GM19463 (cell line): Measurements from ENCODE around the gene SEMA4D.
"Not testable (repeated sequence)": the region's sequence is repeated elsewhere in the genome, so short reads cannot be mapped to it uniquely, and the experiment has no call there.

Experiments used
- ATAC-seq: cut with Tn5 transposase; IDR thresholded peaks from one replicate; pipeline ENCODE4 v1.9.1; 2021; ENCODE audit warnings: mild to moderate bottlenecking, moderate library complexity; ENCODE audit not compliant: unreplicated experiment

SEMA4D gene

GRCh38 chr9:89359751-89360261 lies 138.1 kb downstream of the SEMA4D start:
- no peak for ATAC-seq

- ATAC-seq = no peak
Observed at GRCh38 chr9:89358985-89359384, 138.9 kb downstream of the SEMA4D start.

DNA sequence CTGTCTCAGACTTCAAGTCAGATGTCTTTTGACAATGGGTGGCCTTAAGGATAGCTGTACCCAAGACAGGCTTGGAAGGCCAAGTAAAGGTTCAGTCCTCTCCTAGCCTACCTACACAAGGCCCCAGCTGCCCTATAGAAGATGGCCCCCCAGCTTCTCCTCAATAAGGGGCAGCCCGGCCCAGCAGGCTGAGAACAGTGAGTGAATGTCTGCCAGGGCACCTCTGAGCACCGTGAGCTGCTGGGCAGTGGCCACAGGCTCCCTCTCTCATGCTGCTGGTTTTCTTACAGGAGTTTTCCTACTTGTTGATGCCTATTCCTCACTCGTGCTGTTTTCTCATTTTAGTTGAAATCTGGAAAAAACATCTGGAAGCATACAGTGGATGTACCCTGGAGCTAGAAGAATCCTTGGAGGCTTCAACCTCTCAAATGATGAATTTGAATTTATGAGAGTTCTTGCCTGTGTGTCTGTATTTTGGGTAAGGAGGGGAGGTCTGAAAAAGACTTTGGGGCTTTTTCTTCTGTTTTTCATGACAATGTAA lies 139.5 kb downstream of the SEMA4D start:
- ATAC-seq = no peak

DNA sequence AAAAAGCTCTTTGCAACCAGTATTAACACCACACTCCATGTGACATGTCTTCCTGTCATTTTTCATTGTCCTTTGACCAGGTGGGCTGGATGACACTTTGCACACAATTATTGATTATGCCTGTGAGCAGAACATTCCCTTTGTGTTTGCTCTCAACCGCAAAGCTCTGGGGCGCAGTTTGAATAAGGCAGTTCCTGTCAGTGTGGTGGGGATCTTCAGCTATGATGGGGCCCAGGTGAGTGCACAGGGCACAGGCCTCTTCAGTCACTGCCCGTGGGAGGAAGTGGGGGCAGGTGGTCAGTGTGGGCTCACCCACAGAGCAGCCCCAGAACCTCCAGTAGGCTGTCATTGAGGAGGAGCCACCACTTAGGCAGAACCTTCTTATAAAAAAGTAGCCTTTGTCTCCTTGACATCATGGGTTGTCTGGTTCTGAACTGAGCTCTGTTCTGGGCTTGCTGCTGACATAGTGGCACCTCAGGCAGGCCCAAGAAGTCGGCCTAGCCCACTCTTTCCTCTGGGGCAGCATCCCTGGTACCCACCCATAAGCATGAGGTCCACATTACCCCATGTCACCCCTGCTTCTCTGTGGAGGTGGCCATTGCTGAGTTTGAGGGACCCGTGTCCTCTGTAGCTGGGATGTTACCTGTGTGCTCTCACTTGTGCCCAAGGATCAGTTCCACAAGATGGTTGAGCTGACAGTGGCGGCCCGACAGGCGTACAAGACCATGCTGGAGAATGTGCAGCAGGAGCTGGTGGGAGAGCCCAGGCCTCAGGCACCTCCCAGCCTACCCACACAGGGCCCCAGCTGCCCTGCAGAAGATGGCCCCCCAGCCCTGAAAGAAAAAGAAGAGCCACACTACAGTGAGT lies 140.3 kb downstream of the SEMA4D start:
- ATAC-seq = no peak

DNA sequence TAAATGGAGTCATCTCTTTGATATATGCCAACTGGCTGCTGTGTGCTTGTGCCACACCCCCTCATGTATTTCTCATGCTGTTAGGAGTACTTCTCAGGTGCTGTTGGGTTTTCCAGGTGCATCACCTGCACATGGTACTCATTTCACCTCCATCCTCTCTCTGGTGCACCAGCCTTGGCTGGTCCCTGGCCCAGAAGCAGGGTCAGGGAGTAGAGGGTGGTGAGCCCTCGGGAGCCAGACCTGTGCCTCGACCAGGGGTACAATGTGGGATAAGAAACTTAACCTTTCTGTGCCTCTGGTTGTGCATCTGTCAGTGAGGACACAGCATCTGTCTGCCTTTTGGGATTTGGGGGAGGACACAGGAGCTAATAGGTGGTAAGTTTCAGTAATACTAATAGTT lies 141.1 kb downstream of the SEMA4D start:
- no peak for ATAC-seq

DNA sequence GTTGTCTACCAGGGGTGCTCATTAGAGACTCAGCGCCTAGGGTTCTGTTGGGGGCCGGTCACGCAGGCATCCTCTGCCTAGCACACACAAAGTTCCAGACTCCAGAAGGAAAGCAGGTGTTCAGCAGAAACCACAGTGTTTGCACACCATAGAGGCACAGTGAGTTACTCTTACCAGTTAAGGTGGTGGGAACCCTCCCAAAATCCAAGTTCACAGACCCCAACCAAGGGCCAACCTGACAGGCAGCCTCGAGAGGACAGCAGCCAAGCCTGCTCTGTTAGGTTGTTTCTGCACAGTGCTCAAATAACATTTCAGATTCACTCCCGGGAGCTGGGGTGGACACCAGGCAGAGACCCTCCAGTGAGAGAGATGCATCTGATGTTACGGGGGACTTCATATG lies 143.4 kb downstream of the SEMA4D start:
- ATAC-seq = no peak

- ATAC-seq = no peak
Observed at GRCh38 chr9:89353989-89354388, 143.9 kb downstream of the SEMA4D start.

GRCh38 chr9:89352874-89353649 lies 144.9 kb downstream of the SEMA4D start:
- ATAC-seq = no peak

DNA sequence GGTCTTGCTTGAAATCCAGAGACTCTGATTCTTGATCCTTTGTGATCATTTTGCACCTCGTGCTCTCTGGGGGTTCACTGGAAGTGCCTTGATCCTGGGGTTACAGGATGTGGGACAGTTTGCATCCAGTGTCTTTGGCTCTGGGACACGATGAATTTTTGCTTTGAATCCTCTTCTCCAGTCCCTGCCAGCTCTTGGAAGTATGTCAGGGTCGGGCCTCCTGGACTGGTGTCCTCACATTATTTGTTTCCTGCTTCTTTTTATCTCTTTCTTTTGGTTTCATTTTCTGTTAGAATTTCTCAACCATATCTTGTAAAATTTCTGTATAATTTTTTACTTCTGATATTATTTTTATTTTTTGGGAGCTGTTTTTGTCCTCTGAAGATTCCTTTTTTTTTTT lies 145.5 kb downstream of the SEMA4D start:
- no peak for ATAC-seq

GRCh38 chr9:89351584-89352300 lies 146.2 kb downstream of the SEMA4D start:
- ATAC-seq = no peak

DNA sequence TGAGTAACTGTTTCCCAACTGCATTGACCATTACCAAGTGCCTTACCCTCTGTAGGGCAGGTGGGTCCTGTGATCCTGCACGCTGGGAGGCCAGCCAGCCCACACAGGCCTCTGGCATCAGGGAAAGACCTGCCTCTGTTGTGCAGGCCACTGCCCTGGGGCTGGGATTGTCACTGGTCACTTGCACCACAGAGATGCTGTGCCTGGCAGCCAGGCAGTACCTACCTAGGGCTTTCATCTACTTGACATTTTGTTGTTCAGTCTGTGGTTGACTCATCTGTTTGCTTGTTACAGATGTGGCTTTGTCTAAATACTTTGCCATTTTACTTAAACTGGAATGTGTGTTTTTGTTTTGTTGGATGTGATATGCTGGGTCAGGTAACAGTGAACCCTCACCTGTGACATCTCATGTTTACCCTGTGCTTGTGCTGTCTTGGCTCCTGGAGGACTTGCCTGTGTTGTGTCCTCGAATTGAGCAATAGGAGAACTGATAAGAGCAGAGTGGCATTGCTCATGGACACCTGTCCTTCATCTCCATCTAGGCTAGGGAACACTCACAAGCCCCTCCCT lies 146.8 kb downstream of the SEMA4D start:
- ATAC-seq = no peak

DNA sequence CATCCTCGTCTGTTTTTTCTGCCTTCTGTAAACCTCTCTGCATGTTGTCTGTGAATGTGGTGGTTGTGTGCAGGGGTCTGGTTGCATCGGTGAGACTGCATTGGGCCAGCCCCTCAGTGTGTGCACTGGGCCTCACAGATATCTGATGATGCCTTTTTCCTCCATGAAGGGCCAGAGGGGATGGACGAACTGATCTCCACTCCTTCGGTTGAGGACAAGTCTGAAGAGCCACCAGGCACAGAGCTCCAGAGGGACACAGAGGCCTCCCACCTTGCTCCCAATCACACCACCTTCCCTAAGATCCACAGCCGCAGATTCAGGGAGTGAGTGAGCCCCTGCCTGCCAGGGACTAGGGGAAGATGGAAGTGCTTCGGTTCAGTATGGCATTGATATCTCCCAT lies 148.3 kb downstream of the SEMA4D start:
- ATAC-seq = no peak

GRCh38 chr9:89347651-89348050 lies 150.3 kb downstream of the SEMA4D start:
- ATAC-seq = no peak

DNA sequence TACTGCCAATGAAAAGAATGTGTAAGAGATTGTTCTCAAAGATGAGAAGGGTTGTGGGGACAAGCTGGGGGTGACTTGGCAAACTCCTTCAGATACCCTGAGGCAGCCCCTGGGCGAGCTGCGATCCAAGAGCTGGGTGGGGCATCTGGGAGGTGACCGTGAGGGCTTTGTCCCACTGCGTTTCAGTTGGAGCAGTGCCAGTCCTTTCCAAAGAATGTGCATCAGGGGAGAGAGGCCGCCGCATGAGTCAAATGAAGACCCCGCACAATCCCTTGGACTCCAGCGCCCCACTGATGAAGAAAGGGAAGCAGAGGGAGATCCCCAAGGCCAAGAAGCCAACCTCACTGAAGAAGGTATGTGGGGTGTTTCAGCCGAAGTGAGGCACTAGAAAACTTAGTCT lies 151.2 kb downstream of the SEMA4D start:
- no peak for ATAC-seq

- no peak for ATAC-seq
Observed at GRCh38 chr9:89345476-89345875, 152.4 kb downstream of the SEMA4D start.

GRCh38 chr9:89343812-89344211 lies 154.1 kb downstream of the SEMA4D start:
- ATAC-seq = not testable (repeated sequence)

- ATAC-seq = no peak
Observed at GRCh38 chr9:89342948-89343347, 155.0 kb downstream of the SEMA4D start.

DNA sequence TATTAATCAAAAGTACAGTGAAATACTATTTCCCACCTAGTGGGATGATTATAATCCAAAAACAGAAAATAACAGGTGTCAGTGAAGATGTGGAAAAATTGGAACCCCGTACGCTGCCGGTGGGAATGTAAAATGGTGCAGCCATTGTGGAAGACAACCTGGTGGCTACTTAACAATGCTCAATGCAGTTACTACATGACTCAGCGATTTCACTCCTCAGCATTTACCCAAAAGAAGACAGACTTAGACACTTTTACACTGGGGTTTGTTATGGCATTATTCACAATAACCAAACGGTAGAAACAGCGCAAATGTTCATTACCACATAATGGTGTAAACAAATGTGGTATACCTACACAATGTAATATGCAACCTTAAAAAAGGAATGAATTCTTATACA lies 155.7 kb downstream of the SEMA4D start:
- ATAC-seq = no peak

GRCh38 chr9:89340332-89340731 lies 157.6 kb downstream of the SEMA4D start:
- peak; percentile 87 for ATAC-seq

- ATAC-seq = no peak
Observed at GRCh38 chr9:89339807-89340206, 158.1 kb downstream of the SEMA4D start.

DNA sequence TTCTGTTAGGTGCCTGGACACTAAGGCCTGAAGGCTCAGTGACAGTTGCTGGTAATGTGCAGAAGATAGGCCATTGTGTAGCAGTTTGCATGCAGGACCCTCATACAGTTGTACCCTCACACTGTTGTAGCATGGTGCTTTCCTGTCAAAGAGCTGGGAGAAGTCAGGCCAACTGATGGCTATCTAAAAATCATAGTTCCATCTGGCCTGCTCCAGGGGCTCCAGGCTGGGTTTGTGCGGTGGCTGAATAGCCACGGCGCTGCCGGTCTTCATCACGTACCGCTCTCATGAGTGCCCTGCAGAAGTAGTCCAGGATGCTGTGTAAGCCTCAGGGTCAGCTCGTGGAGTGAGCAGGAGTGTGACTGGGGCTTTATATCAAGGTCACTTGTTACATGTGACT lies 167.4 kb downstream of the SEMA4D start:
- ATAC-seq = no peak
